PC-3 (cell line): ENCODE data around the gene CNDP1. TPM values are rescaled to one million over a fixed set of nuclear protein-coding genes. Genes with fewer than 3 reads are reported as not detected.
"Not testable (repeated sequence)": the region's sequence is repeated elsewhere in the genome, so short reads cannot be mapped to it uniquely, and the experiment has no call there.

Experiments used
- ATAC-seq: fragments of 200-7000 bp; cut with Tn5 transposase; 2 replicates; pipeline ENCODE4 v1.9.1; 2020; ENCODE audit warnings: mild to moderate bottlenecking, moderate library complexity
- BruUV-seq: library from RNA; stranded (reverse); fragments of 400-500 nt; replicated peaks from 2 replicates; lab custom pipeline; 2021; lab: Mats Ljungman, UMichigan
- CTCF ChIA-PET: fragments of 300-600 bp; sonication (Branson Sonifier 250); formaldehyde crosslinking; loops from one replicate; lab custom pipeline; 2022; ENCODE audit warnings: antibody characterized with exemption; lab: Charles Lee
- POLR2A ChIA-PET: fragments of 300-600 bp; sonication (Branson Sonifier 250); formaldehyde crosslinking; loops from one replicate; lab custom pipeline; 2022; ENCODE audit warnings: antibody characterized with exemption; ENCODE audit not compliant: unreplicated experiment; lab: Charles Lee
- DNase-seq: peaks from one replicate; pipeline ENCODE4 v3.0.0-alpha.2; 2015
- H2AFZ ChIP-seq: fragments of 300-600 bp; sonication (generic); 2 replicates; pipeline ENCODE4 v1.6.0; 2016; ENCODE audit warnings: antibody characterized with exemption, low read length
- H3F3A ChIP-seq: fragments of 300-600 bp; sonication (generic); one replicate; pipeline ENCODE4 v1.6.0; 2017; ENCODE audit warnings: antibody characterized with exemption, low read length, control low read depth, mild to moderate bottlenecking; ENCODE audit not compliant: unreplicated experiment
- H3K27ac ChIP-seq: fragments of 300-600 bp; sonication (generic); 2 replicates; pipeline ENCODE4 v1.5.1; 2016; ENCODE audit warnings: mild to moderate bottlenecking, low read length
- H3K27me3 ChIP-seq: fragments of 300-600 bp; sonication (generic); 2 replicates; pipeline ENCODE4 v1.6.1; 2016; ENCODE audit warnings: low read length, mixed read lengths
- H3K36me3 ChIP-seq: fragments of 300-600 bp; sonication (generic); 2 replicates; pipeline ENCODE4 v1.6.1; 2016; ENCODE audit warnings: low read depth, mixed run types, low read length, mixed read lengths
- H3K4me1 ChIP-seq: fragments of 300-600 bp; sonication (generic); 2 replicates; pipeline ENCODE4 v1.5.1; 2016; ENCODE audit warnings: low read length; ENCODE audit not compliant: insufficient read depth
- H3K4me2 ChIP-seq: fragments of 300-600 bp; sonication (generic); 2 replicates; pipeline ENCODE4 v1.6.0; 2016; ENCODE audit warnings: low read length
- H3K4me3 ChIP-seq: fragments of 300-600 bp; sonication (generic); 2 replicates; pipeline ENCODE4 v1.5.1; 2016; ENCODE audit warnings: mild to moderate bottlenecking, low read length, mixed read lengths
- H3K79me2 ChIP-seq: fragments of 300-600 bp; sonication (generic); 2 replicates; pipeline ENCODE4 v1.6.1; 2017; ENCODE audit warnings: low read length, mixed read lengths
- H3K9ac ChIP-seq: fragments of 300-600 bp; sonication (generic); 2 replicates; pipeline ENCODE4 v1.6.0; 2016; ENCODE audit warnings: mild to moderate bottlenecking, low read length
- H3K9me2 ChIP-seq: fragments of 300-600 bp; sonication (generic); replicated peaks from 2 replicates; pipeline ENCODE4 v1.6.1; 2016; ENCODE audit warnings: mixed run types, low read length, mixed read lengths
- H3K9me3 ChIP-seq: fragments of 300-600 bp; sonication (generic); 2 replicates; pipeline ENCODE4 v1.6.1; 2016; ENCODE audit warnings: low read length, mixed read lengths
- H4K20me1 ChIP-seq: fragments of 300-600 bp; sonication (generic); 2 replicates; pipeline ENCODE4 v1.6.1; 2016; ENCODE audit warnings: low read length, mixed read lengths
- CTCF ChIP-seq: fragments of 300-600 bp; sonication (generic); conservative IDR thresholded peaks from 2 replicates; pipeline ENCODE4 v1.5.1; 2017; ENCODE audit warnings: antibody characterized with exemption, low read depth, mild to moderate bottlenecking, low read length
- EZH2 ChIP-seq: fragments of 300-600 bp; sonication (generic); IDR thresholded peaks from one replicate; pipeline ENCODE4 v1.6.1; 2017; ENCODE audit warnings: antibody characterized with exemption, mild to moderate bottlenecking, low read length; ENCODE audit not compliant: unreplicated experiment
- EZH2phosphoT487 ChIP-seq: fragments of 300-600 bp; sonication (generic); IDR thresholded peaks from 2 replicates; pipeline ENCODE4 v1.6.1; 2018; ENCODE audit warnings: mild to moderate bottlenecking, antibody characterized with exemption, low read length, borderline replicate concordance
- intact Hi-C: fragments of 100-400 bp; cut with micrococcal nuclease; formaldehyde crosslinking; loops from 2 replicates; pipeline ENCODE4 v1.9.0; 2023
- total RNA-seq: library from RNA; depleted of rRNA; stranded (reverse); fragments of >200 nt; gene quantifications from 2 replicates; pipeline ENCODE4 v1.2.3, GENCODE V29; 2014

Gene CNDP1
- total RNA-seq, 1 experiment from 2014 or later, result not detected

DNA sequence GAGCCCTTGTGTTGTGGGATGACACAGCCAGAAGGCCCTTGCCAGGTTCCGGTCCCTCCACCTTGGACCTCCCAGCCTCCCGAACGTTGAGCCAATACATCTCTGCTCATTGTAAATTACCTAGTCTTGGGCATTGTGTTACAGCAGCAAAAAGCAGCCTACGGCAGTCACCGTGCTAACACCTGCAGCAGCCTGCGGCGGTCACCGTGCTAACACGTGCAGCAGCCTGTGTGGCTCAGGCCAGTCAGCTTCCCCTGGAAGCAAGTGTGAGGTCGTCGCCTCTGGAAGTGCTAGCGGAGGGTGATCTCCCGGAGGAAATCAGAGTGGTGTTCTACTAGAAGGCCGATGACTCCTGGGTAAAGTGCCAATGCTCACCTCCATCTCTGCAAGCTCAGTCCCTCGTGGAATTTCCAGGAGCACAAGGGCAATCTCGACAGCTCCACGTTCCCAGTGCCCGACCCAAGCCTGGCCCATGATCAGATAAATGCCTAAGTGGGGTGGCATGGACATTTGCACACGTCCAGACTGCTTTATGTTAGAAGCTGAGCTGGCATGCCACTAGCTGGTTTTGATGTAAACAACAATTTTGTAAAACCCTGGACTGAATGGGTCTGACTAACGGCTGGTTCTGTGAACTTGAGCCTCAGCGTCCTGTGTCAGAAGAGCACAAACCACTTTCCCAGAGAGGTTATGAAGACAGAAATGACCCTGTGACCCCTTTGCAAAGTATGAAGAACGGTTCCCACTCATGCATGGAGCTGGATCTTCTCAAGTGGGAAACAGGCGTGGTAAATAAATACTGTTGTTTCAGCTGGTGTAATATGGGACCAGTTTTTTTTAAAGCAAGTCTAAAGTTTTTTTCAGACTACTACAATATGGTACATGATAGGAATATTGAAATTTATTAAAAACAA lies 11.4 kb upstream of the CNDP1 start:
- H3K4me3 ChIP-seq, result no peak overlapping the region
- H3F3A ChIP-seq, result no peaks in the 10 kb centered on the region
- no peak overlapping the region for H3K4me2 ChIP-seq
- no peak overlapping the region for H3K9ac ChIP-seq
- CTCF ChIA-PET, result interaction anchor here (0.6 kb wide), 1 partner anchor 27 kb away, joined by 5 read pairs; the partner anchor contains the start of gene CNDP2
- intact Hi-C loops, result no loop called here
- POLR2A ChIA-PET, result interaction anchor here (0.5 to 0.6 kb wide), 3 partner anchors 12 to 33 kb away, joined by 4 to 5 read pairs (median 4); partner anchors contain the start of gene CNDP1
- no peaks in the 10 kb centered on the region for H3K9me2 ChIP-seq
- no peaks in the 10 kb centered on the region for H3K4me1 ChIP-seq
- no TSS peak for BruUV-seq
- no peaks in the 10 kb centered on the region for H4K20me1 ChIP-seq
- DNase-seq, result no peak
- no peak overlapping the region for H3K27ac ChIP-seq
- H3K79me2 ChIP-seq, result no peaks in the 10 kb centered on the region
- H3K9me3 ChIP-seq, result 0 out of 2 replicates have a peak, but pooled peaks cover 6% of the 10 kb centered on the region
- no peak for ATAC-seq
- TF ChIP-seq CTCF (no peak), EZH2phosphoT487 (no peak), EZH2 (no peak)
- H3K27me3 ChIP-seq, result no peaks in the 10 kb centered on the region
- no peak overlapping the region for H2AFZ ChIP-seq
- H3K36me3 ChIP-seq, result peaks cover 3% of the 10 kb centered on the region; the same call in 1 of the 2 replicates

DNA sequence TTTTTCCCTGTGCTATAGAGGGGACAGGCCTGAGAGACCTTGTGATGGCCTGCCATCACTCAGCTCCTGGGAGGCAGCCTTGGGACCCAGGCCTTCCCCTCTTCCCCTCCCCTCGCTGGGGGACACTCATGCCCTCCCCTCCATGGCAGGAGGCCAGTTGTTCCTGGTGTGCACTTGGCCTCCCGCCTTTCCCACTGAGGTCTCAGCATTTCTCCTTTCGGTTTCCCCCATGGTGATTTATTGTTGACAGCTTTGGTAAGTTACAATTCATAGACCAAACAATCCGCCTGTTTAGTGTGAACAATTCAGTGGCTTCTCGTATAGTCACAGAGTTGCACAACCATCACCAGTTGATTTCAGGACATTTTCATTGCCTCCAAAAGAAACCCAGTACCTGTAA lies 10.2 kb upstream of the CNDP1 start:
- Histone ChIP-seq H3F3A (no peaks in the 10 kb centered on the region), H3K27me3 (0 out of 2 replicates have a peak, but pooled peaks cover 4% of the 10 kb centered on the region), H3K79me2 (no peaks in the 10 kb centered on the region), H3K36me3 (peaks cover 3% of the 10 kb centered on the region; the same call in 1 of the 2 replicates), H3K27ac (no peak overlapping the region), H2AFZ (no peak overlapping the region), H3K9me3 (0 out of 2 replicates have a peak, but pooled peaks cover 8% of the 10 kb centered on the region), H3K9me2 (no peaks in the 10 kb centered on the region), H4K20me1 (no peaks in the 10 kb centered on the region), H3K4me1 (no peaks in the 10 kb centered on the region), H3K9ac (no peak overlapping the region), H3K4me2 (no peak overlapping the region), H3K4me3 (no peak overlapping the region)
- DNase-seq (no peak), ATAC-seq (no peak)
- BruUV-seq, result no TSS peak
- ChIA-PET POLR2A (no interaction called here), CTCF (no interaction called here)
- intact Hi-C loops, result no loop called here
- TF ChIP-seq EZH2, result no peak

DNA sequence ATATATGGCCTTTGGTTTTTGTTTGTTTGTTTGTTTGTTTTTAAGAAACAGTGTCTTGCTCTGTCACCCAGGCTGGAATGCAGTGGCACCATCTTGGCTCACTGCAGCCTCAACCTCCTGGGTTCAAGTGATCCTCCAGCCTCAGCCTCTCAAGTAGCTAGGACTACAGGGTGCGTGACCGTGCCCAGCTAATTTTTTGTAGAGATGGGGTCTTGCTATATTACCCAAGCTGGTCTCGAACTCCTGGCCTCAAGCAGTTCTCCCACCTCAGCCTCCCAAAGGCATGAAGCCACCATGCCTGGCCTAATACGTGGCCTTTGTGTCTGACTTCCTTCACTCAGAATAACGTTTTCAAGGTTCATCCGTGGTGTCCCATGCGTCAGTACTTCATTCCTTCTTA lies 9.4 kb upstream of the CNDP1 start:
- H3K4me3 ChIP-seq, BruUV-seq, H3F3A ChIP-seq, H4K20me1 ChIP-seq, H3K4me1 ChIP-seq, H3K79me2 ChIP-seq, intact Hi-C loops, CTCF ChIA-PET, ATAC-seq, H3K9me2 ChIP-seq, H3K9me3 ChIP-seq, DNase-seq, H3K27me3 ChIP-seq, H2AFZ ChIP-seq, H3K36me3 ChIP-seq, H3K27ac ChIP-seq, H3K9ac ChIP-seq, POLR2A ChIA-PET, H3K4me2 ChIP-seq: not testable (repeated sequence)
